HG02571 (cell line): ENCODE results near the gene EN2.

ENCODE experiments used
- ATAC-seq: cut with Tn5 transposase; IDR thresholded peaks from one replicate; pipeline ENCODE4 v1.9.1; 2021; ENCODE audit warnings: mild to moderate bottlenecking, moderate library complexity; ENCODE audit not compliant: unreplicated experiment

Gene EN2

GRCh38 chr7:155450558-155450969 lies 7.4 kb upstream of the EN2 start:
- ATAC-seq: no peak

- no peak for ATAC-seq
Measured at GRCh38 chr7:155450970-155451801, 6.7 kb upstream of the EN2 start.

- no peak for ATAC-seq
Measured at GRCh38 chr7:155451840-155452239, 6.1 kb upstream of the EN2 start.

- no peak for ATAC-seq
Measured at GRCh38 chr7:155452505-155453295, 5.2 kb upstream of the EN2 start.

GRCh38 chr7:155453296-155454182 lies 4.4 kb upstream of the EN2 start:
- ATAC-seq: no peak

- ATAC-seq: no peak
Measured at GRCh38 chr7:155454183-155455112, 3.5 kb upstream of the EN2 start.

- ATAC-seq: no peak
Measured at GRCh38 chr7:155455132-155455693, 2.7 kb upstream of the EN2 start.

- ATAC-seq: no peak
Measured at GRCh38 chr7:155455776-155456737, 1.9 kb upstream of the EN2 start.

GRCh38 chr7:155456738-155457543 lies 988 bp upstream of the EN2 start:
- no peak for ATAC-seq

GRCh38 chr7:155457544-155458110 lies 302 bp upstream of the EN2 start:
- no peak for ATAC-seq

- no peak for ATAC-seq
Measured at GRCh38 chr7:155458878-155459699, 1.2 kb downstream of the EN2 start.

- ATAC-seq: no peak
Measured at GRCh38 chr7:155459700-155460461, 2.0 kb downstream of the EN2 start.

GRCh38 chr7:155460926-155461613 lies 3.1 kb downstream of the EN2 start:
- no peak for ATAC-seq

GRCh38 chr7:155461631-155462030 lies 3.7 kb downstream of the EN2 start:
- no peak for ATAC-seq

- no peak for ATAC-seq
Measured at GRCh38 chr7:155462163-155462735, 4.3 kb downstream of the EN2 start.
